Omental fat pad (tissue), 4 donors: ENCODE data around the gene CARMIL1. TPM values are rescaled to one million over a fixed set of nuclear protein-coding genes. Genes with fewer than 3 reads are reported as not detected.

Source experiments
- ATAC-seq: fragments of 150-250 bp; one replicate; pipeline ENCODE4 v1.9.1; 2016; ENCODE audit warnings: mild to moderate bottlenecking, moderate library complexity; ENCODE audit not compliant: low FRiP score
- DNase-seq: peaks from one replicate; pipeline ENCODE4 v3.0.0-alpha.2; 2019; ENCODE audit warnings: low spot score
- CTCF ChIP-seq, 3 donors: fragments of 450-650 bp; IDR thresholded peaks; one replicate each; pipeline ENCODE4 v1.5.1; 2016 to 2017; ENCODE audit warnings: antibody characterized with exemption in 3 of 3, mild to moderate bottlenecking in 3 of 3, moderate library complexity in 2 of 3
- small RNA-seq: library from RNA; depleted of rRNA; stranded (forward); fragments of <200 nt; gene quantifications from one replicate; pipeline ENCODE3, GENCODE V24; 2016
- total RNA-seq, 4 donors: library from RNA; depleted of rRNA; stranded (reverse); fragments of >200 nt; gene quantifications; one replicate each; pipeline ENCODE4 v1.1.0, GENCODE V29; 2016

Gene CARMIL1
- total RNA-seq, 4 donors from 2014 or later, result 24.4 to 35.3 (median 29.6) TPM

- DNase-seq (no peak), ATAC-seq (no peak)
- TF ChIP-seq CTCF (IDR thresholded peaks at IDR 0.05), result no peak
Observed at GRCh38 chr6:25659633-25660368, 380.6 kb downstream of the CARMIL1 start.

GRCh38 chr6:25660512-25660911 lies 381.3 kb downstream of the CARMIL1 start:
- DNase-seq (no peak), ATAC-seq (no peak)
- TF ChIP-seq CTCF (IDR thresholded peaks at IDR 0.05), result no peak

GRCh38 chr6:25661129-25661779 lies 382.1 kb downstream of the CARMIL1 start:
- no peak for TF ChIP-seq CTCF (IDR thresholded peaks at IDR 0.05)
- no peak for DNase-seq
- ATAC-seq, result no peak

- no peak for DNase-seq
- TF ChIP-seq CTCF (IDR thresholded peaks at IDR 0.05), result no peak
- no peak for ATAC-seq
Observed at GRCh38 chr6:25665455-25665854, 386.3 kb downstream of the CARMIL1 start.

GRCh38 chr6:25669413-25669812 lies 390.2 kb downstream of the CARMIL1 start:
- TF ChIP-seq CTCF (IDR thresholded peaks at IDR 0.05), result no peak
- no peak for DNase-seq
- ATAC-seq, result no peak

Small RNAs within 50 kb of the gene (small RNA-seq; reads per million reads assigned to genes)
- not detected for gene RF00019
- gene RNU6-987P, result not detected
